ENCODE measurements around the gene CCDC51.

Gene CCDC51

DNA sequence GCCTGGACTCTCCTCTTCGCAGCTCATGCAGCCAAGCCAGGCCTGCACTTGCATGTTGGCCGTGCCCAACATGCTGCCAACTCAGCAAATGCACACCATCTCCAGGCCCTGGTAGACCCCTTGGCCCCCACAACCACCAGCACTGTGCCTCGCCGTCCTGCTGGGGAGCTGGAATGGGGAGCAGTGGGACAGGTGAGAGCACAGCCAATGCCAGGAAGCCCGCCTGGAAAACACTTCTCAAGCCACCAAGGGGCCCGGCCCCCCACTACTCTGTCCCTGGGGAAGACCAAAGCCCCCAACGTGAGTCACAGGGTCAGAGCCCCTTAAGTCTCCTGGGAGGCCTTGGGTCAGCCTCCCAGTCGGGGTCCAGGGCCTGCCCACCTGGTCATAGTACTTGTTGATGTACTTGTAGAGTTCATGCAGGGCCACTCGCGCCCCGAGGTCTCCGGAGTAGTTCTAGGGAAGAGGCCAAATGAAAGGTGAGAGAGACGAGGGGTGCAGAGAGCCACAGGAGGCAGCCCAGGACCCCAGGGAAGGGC lies 34.5 kb downstream of the CCDC51 start:
- peak; percentile 13 to 14 for DNase-seq

DNA sequence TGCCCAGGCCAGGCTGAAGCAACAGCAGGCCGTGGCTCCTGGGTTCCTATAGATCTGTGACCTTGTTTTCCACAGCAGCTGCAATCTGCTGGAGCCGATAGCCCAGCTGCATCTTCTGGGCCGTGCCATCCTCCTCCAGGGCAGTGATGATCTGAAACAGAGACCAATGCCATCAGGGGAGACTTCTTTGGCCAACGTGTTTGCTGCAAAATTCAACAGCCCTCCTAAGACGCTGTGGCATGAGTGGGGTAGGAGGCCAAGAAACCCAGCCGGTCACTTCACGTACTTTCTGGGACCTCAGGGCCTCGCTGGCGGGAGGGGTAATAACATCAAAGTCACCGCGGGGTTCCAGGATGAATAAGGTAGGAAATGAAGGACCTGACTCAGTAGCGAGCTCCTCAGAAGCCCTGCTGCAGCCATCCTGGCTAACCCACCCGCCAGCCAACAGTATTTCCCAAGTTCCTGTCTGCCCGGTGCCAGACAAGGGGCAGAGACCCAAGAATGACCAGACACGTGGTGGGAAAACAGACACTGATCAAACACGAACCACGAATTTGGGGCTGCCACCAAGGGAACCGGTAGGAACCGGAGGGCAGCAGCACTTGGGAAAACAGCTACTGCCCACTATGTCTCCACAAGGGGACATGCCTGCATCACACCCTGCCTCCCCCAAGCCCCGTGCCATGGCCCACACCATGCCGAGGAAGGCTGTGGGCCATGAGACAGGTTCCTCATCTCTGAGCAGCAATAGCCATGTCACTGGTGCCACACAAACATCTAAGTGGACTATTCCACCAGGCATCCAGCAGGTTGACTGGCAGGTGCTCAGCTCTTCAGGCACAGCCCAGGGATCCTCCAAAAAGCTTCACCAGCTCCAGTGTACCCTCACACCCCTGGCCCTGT lies 35.2 kb downstream of the CCDC51 start:
- peak in 1 of 2 experiments; percentile 12 for DNase-seq

DNA sequence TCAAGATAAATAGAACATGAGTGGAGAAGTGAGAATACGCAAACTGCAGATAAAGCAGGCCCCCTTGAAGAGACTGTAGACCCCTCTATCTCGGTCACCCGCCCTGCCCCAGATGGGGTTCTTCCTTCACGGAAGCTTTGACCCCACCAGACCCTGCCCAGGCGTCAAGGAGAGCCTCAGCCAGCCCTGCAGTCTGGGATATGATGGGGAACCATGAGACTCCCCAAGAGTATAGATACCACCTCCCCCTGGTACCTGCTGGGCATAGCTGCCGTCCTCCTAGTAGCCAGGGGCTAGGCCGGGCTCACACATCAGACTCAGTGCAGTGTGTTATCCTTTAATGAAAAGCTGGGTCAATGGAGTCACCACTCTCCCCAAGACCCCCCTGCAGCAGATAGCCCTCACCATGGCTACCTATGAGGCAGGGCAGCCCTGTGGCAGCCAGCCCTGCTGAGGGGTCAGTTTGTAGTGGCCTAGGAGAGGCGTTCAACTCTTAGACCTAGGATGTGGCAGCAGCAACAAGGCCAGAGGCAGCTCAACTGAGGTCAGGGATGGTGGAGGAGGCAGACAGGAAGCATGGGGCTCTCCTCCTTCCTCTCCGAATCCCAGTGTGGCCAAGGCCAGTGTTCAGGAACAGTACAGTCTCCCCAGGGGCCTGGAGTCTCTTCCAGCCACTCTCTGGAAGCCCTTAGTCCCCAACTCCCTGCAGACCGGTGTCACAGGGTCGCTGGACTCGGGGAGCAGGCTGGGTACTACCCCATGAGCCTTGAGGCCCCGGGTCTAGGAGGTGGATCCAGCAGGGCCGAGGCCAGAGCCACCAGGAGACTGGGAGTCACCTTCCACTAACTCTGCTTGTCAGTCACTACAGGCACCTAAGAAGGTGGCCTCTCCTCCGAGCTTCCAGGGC lies 36.1 kb downstream of the CCDC51 start:
- DNase-seq, result peak; percentile 9 to 12

DNA sequence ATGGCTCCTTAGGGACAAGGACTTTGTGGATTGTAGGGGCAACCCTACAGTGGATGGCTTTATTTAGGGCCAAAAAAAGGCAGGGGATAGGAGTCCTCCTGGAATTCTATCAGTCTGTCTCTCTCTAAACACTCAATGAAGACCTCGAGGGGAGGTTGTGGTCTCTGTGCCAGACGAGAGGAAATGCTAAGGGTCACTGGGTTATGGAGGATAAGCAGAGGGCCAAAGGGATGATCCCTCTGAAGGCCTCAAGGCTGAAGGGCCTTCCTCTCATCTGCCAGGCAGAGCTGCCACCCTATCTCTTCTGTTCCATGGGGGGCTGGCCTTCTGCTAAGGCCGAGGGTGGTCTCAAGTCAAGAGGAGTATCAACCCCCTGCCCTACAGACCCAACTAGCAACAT lies 37.0 kb downstream of the CCDC51 start:
- peak; percentile 10 to 12 for DNase-seq

DNA sequence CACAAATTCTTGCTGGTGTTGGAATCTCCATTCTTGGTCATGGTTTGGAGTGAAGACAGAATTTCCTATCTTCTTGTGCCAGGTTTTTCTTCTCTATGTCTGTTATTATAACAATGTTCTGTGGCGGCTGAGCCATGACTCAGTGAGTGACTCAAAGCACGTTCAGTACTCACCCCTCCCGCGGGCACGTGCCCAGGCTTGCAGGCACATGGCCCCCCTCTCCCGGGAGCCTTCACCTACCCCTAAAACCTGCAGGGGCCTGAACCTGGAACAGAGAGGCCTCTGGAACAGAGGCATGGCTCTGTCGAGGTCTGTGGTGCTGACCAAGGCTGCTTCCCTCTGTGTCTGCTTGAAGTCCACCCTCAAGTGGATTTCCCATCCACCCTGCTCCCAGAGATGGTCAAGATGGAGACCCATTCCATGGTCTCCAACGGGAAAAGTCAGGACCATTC lies 37.6 kb downstream of the CCDC51 start:
- peak; percentile 16 to 17 for DNase-seq

DNA sequence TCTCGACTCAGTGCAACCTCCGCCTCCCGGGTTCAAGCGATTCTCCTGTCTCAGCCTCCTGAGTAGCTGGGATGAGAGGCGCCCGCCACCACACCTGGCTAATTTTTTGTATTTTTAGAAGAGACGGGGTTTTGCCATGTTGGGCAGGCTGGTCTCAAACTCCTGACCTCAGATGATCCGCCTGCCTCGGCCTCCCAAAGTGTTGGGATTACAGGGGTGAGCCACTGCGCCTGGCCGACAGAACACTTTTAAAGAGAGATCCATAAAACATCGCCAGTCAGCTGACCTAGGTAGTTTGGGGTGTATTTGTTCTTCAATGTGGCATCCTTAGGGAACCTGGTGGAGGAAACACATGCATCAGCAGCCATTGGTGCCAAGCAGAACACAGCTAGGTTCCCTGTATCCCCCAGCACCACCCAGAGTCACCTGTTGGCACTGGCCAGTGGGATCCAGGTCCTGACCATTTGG lies 38.5 kb downstream of the CCDC51 start:
- peak in 1 of 2 experiments; percentile 13 for DNase-seq

DNA sequence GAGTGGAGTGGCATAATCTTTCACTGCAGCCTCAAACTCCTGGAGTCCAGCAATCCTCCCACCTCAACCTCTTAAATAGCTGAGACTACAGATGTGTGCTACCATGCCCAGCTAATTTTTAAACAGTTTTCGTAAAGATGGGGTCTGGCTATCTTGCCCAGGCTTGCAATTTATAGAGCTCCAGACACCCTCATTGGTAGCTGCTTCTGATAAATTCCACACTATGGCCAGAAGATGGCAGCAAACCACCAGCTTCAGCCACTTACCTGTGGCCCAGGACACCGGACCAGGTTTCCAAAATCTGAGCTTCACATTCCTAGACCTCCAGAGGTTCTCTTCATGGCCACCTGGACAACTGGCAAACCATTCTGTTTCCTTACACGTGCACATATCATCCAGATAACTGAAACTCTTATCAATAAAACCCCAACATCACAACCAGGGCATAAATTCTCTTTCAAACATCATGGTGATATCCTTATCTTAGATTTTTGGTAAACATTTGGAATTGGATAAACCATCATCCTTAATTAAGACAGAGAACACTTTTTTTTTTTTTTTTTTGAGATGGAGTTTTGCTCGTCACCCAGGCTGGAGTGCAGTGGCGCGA lies 39.0 kb downstream of the CCDC51 start:
- DNase-seq, result peak; percentile 63 to 67

DNA sequence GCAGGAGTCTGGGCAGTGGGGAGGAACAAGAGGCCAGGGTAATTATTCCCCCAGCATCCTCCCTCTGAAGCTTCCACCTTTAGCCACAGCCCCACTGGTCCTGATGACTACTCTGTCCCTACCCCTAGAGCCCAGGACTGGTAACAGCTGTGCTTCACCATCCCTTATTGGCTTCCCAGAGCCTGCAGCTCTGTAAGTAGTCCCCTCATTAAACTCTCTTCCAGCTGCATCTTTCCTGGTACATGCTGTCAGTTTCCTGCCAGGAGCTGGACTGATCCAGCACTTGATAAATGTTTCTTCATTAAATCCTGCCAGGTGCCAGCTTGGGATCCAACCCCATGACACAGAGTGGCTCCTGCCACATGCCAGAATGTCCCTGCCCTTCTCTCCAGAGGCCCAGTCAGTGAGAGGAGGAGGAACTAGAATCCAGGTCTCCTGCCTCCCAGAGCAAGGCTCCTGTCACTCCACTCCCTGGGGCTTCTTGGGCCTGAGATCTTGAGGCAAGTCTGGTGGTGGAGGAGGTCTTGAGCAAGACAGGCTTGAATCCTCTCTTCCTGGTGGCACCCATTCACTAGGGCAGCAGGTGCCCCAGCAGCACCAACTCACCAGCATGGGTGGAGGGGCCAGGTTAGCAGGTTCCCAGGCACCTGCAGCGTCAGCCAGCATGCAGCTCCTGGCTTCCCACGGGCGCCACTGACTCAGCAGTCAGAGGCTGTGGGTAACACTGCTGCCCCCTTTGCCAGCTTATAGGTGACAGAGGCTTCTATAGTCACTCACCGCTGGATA lies 40.3 kb downstream of the CCDC51 start:
- DNase-seq, result peak in 1 of 2 experiments; percentile 14

DNA sequence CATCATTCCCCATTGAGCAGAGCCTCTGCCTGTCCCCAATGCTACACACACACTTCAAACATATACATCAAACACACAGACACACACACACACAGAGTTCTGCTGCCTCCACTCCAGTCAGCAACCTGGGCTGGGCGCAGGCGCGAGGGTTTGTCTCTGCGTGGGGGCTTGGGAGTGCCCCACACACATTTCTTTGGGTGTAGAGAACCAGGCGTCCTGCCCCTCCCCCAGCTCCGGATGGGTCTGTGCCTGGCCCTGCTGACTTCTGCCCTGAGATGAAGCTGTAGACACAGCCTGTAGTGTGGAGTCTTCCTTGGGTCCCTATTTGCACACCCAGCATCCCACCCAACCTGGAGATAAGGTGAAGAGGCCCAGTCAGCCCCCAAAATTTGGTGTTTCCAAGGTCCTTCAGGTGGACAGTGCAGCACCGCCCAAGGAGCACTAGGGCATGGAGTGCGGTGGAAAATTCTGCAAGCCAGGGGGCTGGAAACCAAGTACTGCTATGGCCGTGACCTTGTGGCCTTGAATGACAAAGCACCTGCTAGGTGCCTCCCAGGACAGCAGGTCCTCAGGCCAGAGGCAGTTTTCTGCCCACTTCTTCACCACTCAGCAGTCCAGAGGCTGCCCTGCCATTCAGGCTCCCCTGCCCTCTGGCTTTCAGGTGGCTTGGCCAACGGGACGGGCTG lies 41.1 kb downstream of the CCDC51 start:
- no peak for DNase-seq

DNA sequence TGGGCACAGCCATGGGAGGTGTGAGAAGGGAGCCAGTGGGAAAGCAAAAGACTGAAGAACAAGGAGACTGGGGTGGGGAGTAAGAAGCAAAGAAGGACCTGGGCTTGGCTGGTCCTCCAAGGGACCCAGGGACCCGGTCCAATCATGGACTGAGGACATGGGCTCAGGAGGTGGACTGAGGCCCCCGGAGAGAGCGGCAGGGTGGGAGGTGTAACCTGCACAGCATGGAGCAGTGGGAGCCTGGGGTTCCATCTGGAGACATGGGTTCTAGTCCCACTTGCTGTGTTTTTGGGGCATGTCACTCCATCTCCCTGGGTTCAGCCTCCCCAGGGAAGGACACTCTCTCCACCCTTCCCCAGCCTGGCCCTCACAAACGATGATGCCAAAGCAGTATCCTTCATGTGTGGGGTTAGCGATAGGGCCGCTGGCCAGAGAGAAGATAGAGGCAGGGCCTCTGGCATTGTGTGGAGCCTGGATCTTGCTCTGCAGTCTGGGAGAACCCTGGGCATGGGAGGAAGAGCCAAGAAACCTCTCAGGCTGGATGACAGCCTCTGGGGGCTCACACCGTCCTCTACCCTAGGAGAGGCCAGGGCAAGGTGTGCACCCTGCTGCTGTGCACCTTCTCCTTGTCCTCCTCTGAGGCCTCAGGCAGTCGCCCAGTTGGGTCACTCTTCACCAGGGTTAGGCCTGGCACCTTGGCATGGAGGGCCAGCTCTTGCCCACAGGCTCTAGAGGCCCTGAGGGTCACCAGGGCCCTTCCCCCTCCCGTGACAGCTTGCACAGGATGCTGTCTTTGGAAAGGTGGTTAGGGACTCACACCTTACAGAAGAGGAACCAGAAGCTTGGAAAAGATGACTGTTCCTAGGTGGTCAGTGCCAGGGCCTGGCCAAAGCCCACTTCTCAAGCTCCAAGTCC lies 41.9 kb downstream of the CCDC51 start:
- no peak for DNase-seq

DNA sequence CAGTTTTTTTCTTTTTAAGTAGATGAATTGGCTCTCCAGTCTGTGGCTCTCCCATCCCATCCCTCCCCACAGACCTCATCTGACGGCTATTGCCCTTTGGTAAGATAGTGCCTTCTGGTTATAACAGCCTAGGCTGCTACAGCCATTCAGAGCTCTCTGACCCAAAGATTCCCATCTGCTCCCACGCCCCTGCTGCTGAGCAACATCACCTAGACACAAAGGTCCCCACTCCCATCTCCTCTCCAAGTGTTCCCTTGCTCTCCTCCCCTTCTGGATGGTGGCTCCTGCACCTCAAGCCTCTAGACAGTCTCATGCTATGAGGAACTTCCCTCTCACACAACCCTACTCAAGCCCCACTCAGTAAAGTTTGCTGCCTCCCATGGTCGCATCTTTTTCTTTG lies 44.2 kb downstream of the CCDC51 start:
- no peak for DNase-seq

DNA sequence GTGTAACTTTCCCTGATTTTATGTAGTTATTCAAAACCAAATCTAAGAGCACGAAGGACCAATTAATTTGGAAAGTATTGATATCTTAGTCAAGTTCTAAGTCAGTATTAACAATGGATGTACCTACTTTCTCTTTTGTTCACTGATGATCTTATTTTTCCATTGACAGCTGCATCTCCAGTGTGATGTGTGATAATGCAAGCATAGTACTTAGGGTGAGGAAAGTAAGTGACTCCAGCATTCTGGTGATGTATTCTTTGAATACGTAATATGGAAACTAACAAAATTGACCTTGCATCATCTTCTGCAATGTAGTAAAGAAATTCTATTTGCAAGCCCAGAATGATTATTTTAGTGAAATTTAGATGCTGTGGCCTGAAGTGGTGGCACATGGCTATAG lies 45.5 kb downstream of the CCDC51 start:
- DNase-seq, result no peak

DNA sequence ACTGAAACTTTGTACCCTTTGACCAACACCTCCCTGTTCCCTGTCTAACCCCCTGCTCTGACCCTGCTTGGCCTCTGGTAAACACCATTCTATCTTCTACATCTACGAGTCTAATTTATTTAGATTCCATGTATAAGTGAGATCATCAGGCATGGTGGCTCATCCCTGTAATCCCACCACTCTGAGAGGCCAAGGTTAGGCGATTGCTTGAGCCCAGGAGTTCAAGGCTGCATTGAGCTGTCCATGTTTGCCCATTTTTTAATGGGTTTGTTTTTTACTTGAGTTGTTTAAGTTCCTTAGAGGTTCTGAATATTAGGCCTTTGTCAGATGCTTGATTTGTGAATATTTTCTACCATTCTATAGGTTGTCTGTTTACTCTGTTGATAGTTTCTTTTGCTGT lies 51.0 kb downstream of the CCDC51 start:
- no peak for DNase-seq

DNA sequence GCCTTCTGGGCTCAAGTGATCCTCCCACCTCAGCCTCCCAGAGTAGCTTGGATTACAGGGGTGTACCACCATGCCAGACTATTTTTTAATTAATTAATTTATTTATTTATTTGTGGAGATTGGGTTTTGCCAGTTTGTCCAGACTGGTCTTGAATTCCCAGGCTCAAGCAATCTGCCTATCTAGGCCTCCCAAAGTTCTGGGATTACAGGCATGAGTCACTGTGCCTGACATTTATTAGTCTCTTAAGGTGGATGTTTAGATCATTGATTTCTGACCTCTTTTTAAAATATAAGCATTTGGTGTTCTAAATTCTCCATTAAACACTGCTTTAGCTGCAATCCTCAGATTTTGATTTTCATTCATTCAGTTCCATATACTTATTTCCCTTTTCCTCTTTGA lies 52.3 kb downstream of the CCDC51 start:
- DNase-seq, result no peak
